GM18508 (cell line): ENCODE results near the gene CDK14.

Source experiments
- ATAC-seq: cut with Tn5 transposase; IDR thresholded peaks from one replicate; pipeline ENCODE4 v1.9.1; 2021; ENCODE audit warnings: moderate number of reproducible peaks; ENCODE audit not compliant: insufficient read depth, unreplicated experiment

The CDK14 gene

DNA sequence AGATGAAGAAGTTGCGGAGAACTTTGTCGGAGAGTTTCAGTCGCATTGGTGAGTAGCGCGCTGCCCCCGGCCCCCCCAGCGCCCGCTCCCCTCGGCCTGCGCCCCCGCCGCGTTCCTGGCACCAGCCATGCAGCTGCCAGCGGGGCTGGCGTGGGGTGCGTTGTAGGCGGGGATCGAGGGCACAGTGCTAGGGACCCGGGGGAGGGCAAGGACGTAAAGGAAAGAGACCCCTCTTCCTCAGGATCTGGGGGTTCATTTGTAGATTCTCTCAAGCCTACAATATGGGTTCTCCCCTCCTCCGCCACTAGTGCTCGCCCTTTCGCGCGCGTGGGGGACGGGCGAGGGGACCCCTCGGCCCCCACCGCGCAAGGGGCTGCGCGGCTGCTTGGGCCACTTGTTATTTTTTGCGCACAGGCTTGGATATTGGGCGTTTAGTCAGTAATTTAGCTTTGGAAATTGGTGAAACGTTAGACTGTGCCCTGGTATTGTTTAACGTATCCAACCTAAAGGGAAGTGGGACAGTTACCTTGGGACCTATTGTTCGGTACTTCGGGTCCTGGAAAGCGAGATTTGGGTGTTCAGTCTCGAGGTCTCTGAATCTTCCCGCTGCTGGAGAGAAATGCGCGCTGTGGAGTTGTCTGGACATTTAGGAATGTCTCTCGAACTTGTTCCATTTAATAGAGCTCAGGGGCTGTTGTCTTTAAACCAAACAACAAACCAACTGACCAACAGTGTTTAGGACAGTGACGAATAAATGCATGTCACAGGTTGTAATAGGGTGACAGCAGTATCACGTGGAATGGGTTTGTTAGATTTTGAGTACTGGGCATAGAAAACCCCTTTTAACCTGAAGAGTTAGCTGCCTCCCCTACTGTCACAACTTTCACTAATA is 796 bp downstream of the CDK14 start:
- no peak for ATAC-seq

DNA sequence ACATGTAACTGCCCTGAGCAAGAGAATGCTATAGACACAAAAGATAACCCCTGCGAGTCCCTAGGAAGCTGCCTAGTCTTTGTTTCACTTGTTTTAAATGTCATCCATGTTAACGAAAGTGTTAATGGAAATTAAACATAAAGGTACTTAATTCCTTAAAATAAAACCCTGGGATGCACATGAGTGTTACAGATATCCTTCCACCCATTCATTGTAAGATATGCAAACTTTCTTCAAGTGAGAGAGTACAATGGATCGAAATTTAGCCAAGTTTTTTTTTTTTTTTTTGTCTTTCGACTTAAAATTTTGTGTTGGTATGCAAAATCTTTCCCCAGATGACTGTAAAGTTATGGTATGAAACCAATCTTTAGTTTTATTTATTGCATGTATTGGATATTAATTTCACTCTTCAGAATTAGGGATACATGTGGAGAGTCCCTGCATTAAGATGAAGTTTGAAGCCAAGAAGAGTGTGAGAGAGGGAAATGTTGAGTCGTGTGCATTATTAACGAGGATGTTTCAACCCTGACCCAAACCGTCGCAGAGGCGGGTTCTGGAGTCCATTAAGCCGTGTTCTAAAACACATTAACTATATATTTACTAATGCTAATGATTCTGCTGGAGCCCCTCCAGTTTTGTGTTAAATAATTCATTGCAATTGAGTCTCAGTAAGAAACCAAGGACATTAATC is 1.6 kb downstream of the CDK14 start:
- ATAC-seq: no peak

- no peak for ATAC-seq
These were observed 2.9 kb downstream of the CDK14 start for GRCh38 chr7:90599038-90599437.

- no peak for ATAC-seq
These were observed 3.9 kb downstream of the CDK14 start for GRCh38 chr7:90599892-90600555.

DNA sequence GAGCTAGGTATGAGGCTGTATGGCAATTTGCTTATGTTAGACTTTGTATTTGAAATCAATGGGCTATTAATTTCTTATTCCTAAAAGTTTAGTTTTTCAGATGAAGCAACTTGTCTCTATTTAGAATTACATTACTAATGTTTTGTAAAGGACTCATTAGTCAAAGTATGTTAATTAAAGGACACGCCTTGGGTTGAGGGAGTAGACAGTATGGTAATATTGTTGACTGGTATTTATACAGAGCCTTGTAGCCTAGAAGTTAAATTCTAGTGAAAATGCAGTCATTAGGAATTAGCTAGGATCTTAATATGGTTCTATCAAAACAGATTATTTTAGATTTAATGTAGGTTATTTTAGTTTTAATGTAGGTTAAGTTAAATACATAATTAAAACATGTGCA is 6.2 kb downstream of the CDK14 start:
- no peak for ATAC-seq

- ATAC-seq: no peak
These were observed 7.2 kb downstream of the CDK14 start for GRCh38 chr7:90603346-90603745.

DNA sequence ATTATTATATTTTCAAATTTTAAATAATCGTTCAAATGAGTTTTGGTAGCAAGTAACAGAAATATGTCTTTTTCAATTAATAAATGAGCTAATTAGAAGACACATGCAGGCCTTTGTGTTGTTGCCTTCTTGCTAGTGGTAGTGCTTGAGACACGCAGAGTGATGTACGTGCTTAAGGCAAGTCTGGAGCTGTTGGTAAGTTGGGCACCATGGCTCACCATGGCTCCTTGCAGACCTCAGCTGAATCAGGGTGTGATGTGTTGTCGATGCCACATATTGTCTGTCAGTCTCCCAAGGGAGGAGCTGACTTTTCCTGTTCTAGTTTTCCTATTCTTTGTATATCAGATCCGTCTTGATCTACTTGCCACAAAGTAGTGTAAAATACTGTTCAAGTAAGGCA is 8.3 kb downstream of the CDK14 start:
- ATAC-seq: no peak

- ATAC-seq: no peak
These were observed 8.9 kb downstream of the CDK14 start for GRCh38 chr7:90605055-90605454.

DNA sequence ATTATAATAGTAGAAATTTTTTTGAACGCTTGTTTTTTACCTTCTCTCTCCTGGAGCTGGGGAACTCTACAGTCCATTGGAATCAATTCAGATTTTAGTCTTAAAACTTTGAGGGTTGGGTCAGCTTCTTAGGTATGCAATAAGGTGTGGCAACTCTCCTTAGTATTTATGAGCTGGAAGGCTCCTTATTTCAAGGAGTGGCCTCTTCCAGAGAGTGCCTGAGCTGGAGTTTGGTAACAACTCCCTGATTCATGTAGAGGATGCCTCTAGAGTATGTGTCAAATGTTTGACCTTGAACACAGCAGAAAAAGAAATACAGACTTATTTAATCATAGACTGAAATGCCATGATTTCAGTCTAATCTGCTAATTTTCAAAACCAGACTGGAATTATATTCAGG is 11.1 kb downstream of the CDK14 start:
- no peak for ATAC-seq

GRCh38 chr7:90610105-90610504 is 14.0 kb downstream of the CDK14 start:
- ATAC-seq: no peak

GRCh38 chr7:90611115-90611514 is 15.0 kb downstream of the CDK14 start:
- no peak for ATAC-seq

DNA sequence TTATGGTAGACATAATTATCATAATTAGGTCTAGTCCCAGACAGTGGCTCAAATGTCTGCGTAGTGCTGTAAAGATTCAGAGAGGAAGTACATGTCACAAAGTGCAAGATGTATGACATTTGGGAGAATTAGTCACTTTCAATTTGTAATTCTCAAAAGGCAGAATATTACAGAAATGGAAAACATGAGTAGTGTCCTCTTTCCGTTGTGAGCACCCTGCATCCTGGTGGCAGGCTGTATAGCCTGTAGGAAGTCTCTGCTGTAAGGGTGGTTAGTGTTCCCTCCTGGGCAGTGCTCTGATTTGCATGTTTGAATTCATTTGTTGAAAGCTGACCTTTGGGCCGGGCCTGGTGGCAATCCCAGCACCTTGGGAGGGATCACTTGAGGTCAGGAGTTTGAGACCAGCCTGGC is 17.0 kb downstream of the CDK14 start:
- peak; percentile 86 for ATAC-seq

GRCh38 chr7:90617442-90617841 is 21.3 kb downstream of the CDK14 start:
- no peak for ATAC-seq

GRCh38 chr7:90618876-90619275 is 22.8 kb downstream of the CDK14 start:
- ATAC-seq: no peak

DNA sequence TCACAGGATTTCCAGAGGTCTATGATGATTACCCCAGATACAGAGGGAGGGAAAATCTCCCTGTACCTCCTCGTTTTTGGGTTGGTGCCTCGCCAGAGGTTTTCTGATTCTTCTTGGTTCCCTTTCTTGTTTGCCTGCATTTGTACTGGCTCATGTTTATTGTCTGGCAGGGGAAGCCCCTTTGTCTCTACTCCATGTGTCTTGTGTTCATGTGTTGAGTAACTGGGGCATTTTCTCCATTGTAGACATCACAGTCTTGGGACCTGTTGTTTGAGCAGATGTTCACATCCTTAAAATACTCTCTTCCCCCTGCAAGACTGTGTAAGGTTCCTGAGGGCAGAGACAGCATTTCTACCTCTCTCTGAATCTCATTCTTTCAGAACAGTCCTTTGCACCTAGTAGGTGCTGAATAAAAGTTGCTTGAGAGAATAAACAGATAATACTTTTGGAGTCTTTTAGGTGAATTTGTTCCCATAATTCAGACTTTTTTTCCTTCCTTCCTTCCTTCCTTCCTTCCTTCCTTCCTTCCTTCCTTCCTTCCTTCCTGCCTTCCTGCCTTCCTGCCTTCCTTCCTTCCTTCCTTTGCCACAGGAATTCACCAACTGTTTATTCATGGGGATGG is 25.1 kb downstream of the CDK14 start:
- peak; percentile 62 for ATAC-seq

- no peak for ATAC-seq
These were observed 25.6 kb downstream of the CDK14 start for GRCh38 chr7:90621747-90622140.

DNA sequence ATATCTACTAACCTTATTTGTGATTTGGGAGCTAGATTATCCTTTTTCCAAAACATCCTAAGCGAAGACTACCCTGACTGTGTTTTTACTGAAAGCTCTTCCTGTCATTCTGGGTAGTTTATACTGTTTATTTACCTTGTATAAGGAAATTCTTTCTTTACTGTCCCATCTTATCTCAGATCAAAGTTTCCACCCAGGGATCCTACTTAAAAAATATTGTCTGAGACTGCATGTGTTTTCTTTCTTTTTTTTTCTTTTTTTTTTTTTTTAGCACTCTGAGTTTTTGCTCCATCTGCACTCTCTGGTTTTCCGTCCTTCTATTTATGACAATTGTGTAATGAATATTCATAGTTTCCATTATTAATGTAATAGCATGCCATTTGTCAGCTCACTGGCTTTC is 26.5 kb downstream of the CDK14 start:
- ATAC-seq: no peak

DNA sequence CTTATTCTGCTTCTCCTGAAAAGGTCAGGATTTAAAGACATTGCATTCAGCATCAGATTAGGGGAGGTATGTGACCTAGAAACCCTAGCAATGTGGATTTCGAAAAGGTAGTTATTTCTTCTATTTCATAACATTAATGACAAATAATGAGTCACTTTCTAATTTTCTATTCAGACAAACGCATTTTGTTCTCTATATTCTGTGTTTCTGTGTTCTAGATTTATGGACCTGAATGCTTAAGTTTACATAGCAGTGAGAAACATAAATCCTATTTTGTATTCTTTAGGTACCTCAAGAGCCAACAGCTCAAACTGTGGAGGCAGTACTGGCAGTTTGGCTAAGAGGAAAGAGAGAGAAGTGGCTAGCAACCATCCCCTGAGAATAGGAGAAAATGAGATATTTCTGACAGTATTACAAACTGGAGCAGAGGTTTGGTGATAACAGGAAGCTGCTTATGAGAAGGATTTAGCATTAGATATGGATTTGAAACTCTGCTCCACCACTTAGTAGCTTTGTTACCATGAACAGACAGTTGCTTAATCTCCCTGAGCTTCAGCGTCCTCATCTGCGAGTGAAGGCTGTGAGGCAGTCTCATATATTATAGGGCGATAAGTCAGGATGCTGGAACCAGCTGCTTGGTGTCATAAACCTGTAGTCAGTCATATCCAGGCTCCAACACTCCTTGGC is 28.2 kb downstream of the CDK14 start:
- ATAC-seq: no peak

DNA sequence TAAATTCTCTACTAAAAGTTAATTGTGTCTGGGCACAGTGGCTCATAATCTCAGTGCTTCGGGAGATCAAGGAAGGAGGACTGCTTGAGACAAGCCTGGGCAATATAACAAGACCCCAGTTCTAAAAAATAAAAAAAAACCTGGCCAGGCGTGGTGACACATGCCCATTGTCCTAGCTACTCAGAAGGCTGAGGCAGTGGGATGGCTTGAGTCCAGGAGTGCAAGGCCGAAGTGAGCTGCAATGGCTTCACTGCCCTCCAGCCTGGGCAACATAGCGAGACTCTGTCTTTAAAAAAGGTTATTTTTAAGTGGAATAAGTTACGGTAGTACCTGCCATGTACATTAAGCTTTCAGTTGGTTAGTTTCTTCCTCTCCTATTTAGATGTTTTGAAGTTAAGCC is 28.9 kb downstream of the CDK14 start:
- no peak for ATAC-seq

- no peak for ATAC-seq
These were observed 29.4 kb downstream of the CDK14 start for GRCh38 chr7:90625562-90625961.
